Gastrocnemius medialis (tissue), 4 donors: ENCODE data around the gene IRF7. TPM values are rescaled to one million over a fixed set of nuclear protein-coding genes. Genes with fewer than 3 reads are reported as not detected.

Source experiments
- ATAC-seq, 2 donors: fragments of 150-250 bp; one replicate each; pipeline ENCODE4 v1.9.1; 2016
- DNase-seq, 2 donors: peaks; one replicate each; pipeline ENCODE4 v3.0.0-alpha.2; 2019
- H3K27ac ChIP-seq, 4 donors: fragments of 200-600 bp; sonication (generic); 1 replicate in 1 of 4; 2 replicates in 3 of 4; pipeline ENCODE4 v1.5.1; 2016 to 2018; ENCODE audit warnings: mild to moderate bottlenecking in 2 of 4, moderate library complexity in 1 of 4
- H3K27me3 ChIP-seq, 3 donors: fragments of 200-600 bp; sonication (generic) in 2 of 3; 1 replicate in 1 of 3; 2 replicates in 2 of 3; pipeline versions ENCODE4 v1.5.1 to v1.6.0; 2016 to 2019; ENCODE audit warnings: mild to moderate bottlenecking in 1 of 3, moderate library complexity in 1 of 3
- H3K36me3 ChIP-seq, 2 donors: fragments of 200-600 bp; sonication (generic) in 1 of 2; one replicate each; pipeline ENCODE4 v1.5.1; 2017 to 2018
- H3K4me1 ChIP-seq, 2 donors: fragments of 200-600 bp; sonication (generic) in 1 of 2; one replicate each; pipeline ENCODE4 v1.5.1; 2016 to 2017; ENCODE audit warnings: mild to moderate bottlenecking in 2 of 2
- H3K4me3 ChIP-seq, 4 donors: fragments of 200-600 bp; sonication (generic) in 3 of 4; 1 replicate in 1 of 4; 2 replicates in 3 of 4; pipeline ENCODE4 v1.5.1; 2016 to 2019; ENCODE audit warnings: mild to moderate bottlenecking in 2 of 4
- H3K9me3 ChIP-seq, 3 donors: fragments of 200-600 bp; sonication (generic) in 2 of 3; 1 replicate in 1 of 3; 2 replicates in 2 of 3; pipeline ENCODE4 v1.5.1; 2016 to 2019
- CTCF ChIP-seq, 5 experiments: fragments of 450-650 bp in 3 of 5; fragments of 200-600 bp in 2 of 5; sonication (generic) in 2 of 5; IDR thresholded peaks in 4 of 5; conservative IDR thresholded peaks in 1 of 5; 1 replicate in 4 of 5; 2 replicates in 1 of 5; pipeline ENCODE4 v1.5.1; 2016 to 2019; ENCODE audit warnings: antibody characterized with exemption in 5 of 5, mild to moderate bottlenecking in 3 of 5, moderate library complexity in 3 of 5
- POLR2A ChIP-seq, 2 donors: fragments of 450-650 bp; IDR thresholded peaks; one replicate each; pipeline ENCODE4 v1.6.1; 2017; ENCODE audit warnings: antibody characterized with exemption in 2 of 2, mild to moderate bottlenecking in 2 of 2, moderate library complexity in 2 of 2
- in situ Hi-C, 4 donors: fragments of 200-750 bp; cut with MboI; loops; one replicate each; pipeline versions ENCODE4 v1.15.0 to v1.8.0; 2017; ENCODE audit warnings: low sequenced_read_pairs in 4 of 4
- intact Hi-C: fragments of 100-400 bp; cut with DNase I; formaldehyde crosslinking; loops from one replicate; pipeline ENCODE4 v1.15.1; 2023; ENCODE audit warnings: low total_unique reads
- total RNA-seq, 4 donors: library from RNA; depleted of rRNA; stranded (reverse); fragments of >200 nt; gene quantifications; one replicate each; pipeline versions ENCODE4 v1.1.0 to v1.2.3, GENCODE V29; 2016

Gene IRF7
- total RNA-seq, 4 donors from 2014 or later: 15.5 to 37.1 (median 26.3) TPM

GRCh38 chr11:637593-638521, 22.1 kb upstream of the IRF7 start:
- in situ Hi-C loops: no loop called here
- Histone ChIP-seq H3K4me3 (no peak overlapping the region), H3K36me3 (no peaks in the 10 kb centered on the region), H3K4me1 (peaks cover 6 to 7% of the 10 kb centered on the region in 2 donors), H3K27me3 (peaks cover 21 to 27% (median 25%) of the 10 kb centered on the region in 3 donors), H3K27ac (no peak overlapping the region), H3K9me3 (no peaks in the 10 kb centered on the region)
- ATAC-seq (no peak), DNase-seq (no peak)
- no peak for TF ChIP-seq CTCF (IDR thresholded peaks at IDR 0.05 in 4 of 5, conservative IDR thresholded peaks at IDR 0.05 in 1 of 5)
- no peak for TF ChIP-seq POLR2A (IDR thresholded peaks at IDR 0.05)
- intact Hi-C loops: no loop called here

GRCh38 chr11:637333-637592, 21.5 kb upstream of the IRF7 start:
- H3K4me3 ChIP-seq: no peak overlapping the region
- H3K9me3 ChIP-seq: no peaks in the 10 kb centered on the region
- no peaks in the 10 kb centered on the region for H3K36me3 ChIP-seq
- TF ChIP-seq CTCF (IDR thresholded peaks at IDR 0.05 in 4 of 5, conservative IDR thresholded peaks at IDR 0.05 in 1 of 5) (no peak), POLR2A (IDR thresholded peaks at IDR 0.05) (no peak)
- H3K27ac ChIP-seq: no peak overlapping the region
- H3K4me1 ChIP-seq: peaks cover 6 to 12% of the 10 kb centered on the region in 2 donors
- DNase-seq: no peak
- intact Hi-C loops (no loop called here), in situ Hi-C loops (no loop called here)
- peaks cover 21 to 27% (median 25%) of the 10 kb centered on the region in 3 donors for H3K27me3 ChIP-seq
- ATAC-seq: no peak

GRCh38 chr11:636511-637332, 21.0 kb upstream of the IRF7 start, which contains the start of gene DRD4:
Gene DRD4 (plus strand): TSS chr11:637269. CDS start chr11:637305, 36 bp downstream.
- TF ChIP-seq CTCF (IDR thresholded peaks at IDR 0.05 in 4 of 5, conservative IDR thresholded peaks at IDR 0.05 in 1 of 5) (no peak), POLR2A (IDR thresholded peaks at IDR 0.05) (no peak)
- no peak for ATAC-seq
- intact Hi-C loops: no loop called here
- DNase-seq: no peak
- Histone ChIP-seq H3K27ac (no peak within 1 kb of the TSS), H3K4me1 (peaks cover 6 to 12% of the 10 kb centered on the region in 2 donors), H3K36me3 (no peaks in the 10 kb centered on the region), H3K9me3 (no peaks in the 10 kb centered on the region), H3K4me3 (peak within 1 kb of the TSS in 3 of 4 donors; percentile 9 to 15 (median 13)), H3K27me3 (peaks cover 21 to 27% (median 25%) of the 10 kb centered on the region in 3 donors)
- in situ Hi-C loops: no loop called here

GRCh38 chr11:635945-636510, 20.3 kb upstream of the IRF7 start:
- peaks cover 21 to 27% (median 25%) of the 10 kb centered on the region in 3 donors for H3K27me3 ChIP-seq
- no peaks in the 10 kb centered on the region for H3K9me3 ChIP-seq
- H3K4me1 ChIP-seq: peaks cover 6 to 12% of the 10 kb centered on the region in 2 donors
- no peaks in the 10 kb centered on the region for H3K36me3 ChIP-seq
- H3K4me3 ChIP-seq: no peak overlapping the region
- intact Hi-C loops: no loop called here
- no peak for DNase-seq
- no peak overlapping the region for H3K27ac ChIP-seq
- TF ChIP-seq POLR2A (IDR thresholded peaks at IDR 0.05) (no peak), CTCF (IDR thresholded peaks at IDR 0.05 in 4 of 5, conservative IDR thresholded peaks at IDR 0.05 in 1 of 5) (no peak)
- in situ Hi-C loops: no loop called here
- no peak for ATAC-seq
